GM19193 (cell line): ENCODE data around the gene CXCR5.
A peak's percentile ranks its signal among the peaks of the same experiment; 100 is the strongest.

Source experiments
- POLR2A ChIP-seq: IDR thresholded peaks from 4 replicates; pipeline ENCODE4 v1.6.1; 2011; ENCODE audit not compliant: insufficient read depth, insufficient read length; ENCODE audit errors: extremely low read depth

Gene CXCR5

DNA sequence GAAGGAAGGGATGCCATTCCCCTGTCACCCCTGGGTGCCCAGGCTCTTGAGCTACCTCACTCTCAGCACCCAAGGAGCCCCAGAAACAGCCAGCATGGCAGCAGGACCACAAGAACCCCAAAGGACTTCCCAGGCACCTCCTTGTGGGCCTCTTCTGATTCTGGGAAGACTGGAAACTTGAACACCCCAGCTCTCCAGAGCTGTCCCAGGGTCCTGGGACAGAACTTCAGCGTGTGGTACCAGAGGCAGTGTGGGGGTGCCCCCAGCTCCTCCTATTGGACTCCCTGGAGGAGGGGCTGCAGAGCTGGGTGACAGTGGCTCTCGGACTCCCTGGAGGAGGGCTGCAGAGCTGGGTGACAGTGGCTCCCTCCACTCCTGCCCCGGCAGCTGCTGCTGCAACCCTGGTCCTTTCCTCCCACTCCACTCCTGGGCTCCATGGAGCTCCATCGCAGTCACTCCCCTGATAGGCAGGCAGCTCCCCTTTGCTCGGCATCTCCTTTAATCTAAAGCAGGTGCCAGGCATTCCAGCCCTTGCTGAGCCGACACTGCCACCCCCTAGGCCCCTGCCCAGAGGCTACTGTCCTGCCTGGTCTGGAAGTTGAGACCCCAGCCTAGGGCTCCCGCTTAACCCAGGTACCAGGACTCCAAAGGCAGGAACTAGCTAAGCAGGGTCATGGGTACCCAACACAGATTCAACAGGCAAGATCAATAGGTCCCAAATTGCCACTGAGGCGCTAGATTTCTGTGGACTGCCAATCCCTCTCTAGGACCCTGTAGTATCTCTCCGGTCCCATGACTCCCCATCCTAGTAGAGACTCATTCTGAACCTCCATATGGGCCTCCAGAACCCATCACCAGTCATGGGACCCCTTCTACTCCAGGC is 39.3 kb downstream of the CXCR5 start:
- TF ChIP-seq POLR2A, result no peak

DNA sequence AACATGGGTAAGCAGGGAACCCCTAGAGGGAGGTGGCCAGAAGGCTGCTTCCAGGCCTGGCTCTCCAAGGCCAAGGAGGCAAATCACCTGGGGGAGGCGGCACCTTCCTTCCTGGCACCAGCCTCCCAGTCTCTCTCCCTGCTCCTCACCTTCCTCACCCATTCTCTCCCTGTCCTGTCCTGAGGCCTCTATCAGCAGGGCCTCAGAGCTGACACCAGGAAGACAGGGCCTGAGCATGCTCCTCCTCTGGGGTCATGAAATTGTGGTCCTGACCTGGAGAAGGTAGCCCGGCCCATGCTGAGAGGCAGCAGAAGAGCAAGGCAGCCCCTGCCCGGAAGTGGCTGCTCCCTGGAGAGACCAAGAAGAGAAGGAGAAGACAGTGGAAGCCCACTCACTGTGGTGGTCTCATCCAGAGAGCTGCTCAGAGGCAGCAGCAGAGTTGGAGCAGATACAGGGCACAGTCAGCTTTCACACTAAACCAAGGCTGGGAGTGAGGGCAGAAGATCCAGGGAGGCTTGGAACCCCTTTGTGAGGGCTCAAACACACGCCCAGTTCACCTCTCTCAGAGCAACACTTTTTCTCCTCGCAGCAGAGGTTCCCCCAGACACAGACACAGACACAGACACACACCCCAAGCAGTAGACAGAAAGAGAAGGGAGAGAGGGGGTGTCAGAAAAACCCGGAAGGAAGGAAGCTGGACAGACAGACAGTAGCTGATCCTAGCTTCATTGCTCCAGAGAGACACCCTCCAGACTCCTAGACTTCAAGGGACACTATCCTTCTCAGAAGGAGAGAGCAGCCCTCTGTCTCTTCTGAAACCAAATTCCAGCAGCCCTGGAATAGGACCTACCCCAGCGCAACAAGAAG is 40.3 kb downstream of the CXCR5 start:
- no peak for TF ChIP-seq POLR2A

DNA sequence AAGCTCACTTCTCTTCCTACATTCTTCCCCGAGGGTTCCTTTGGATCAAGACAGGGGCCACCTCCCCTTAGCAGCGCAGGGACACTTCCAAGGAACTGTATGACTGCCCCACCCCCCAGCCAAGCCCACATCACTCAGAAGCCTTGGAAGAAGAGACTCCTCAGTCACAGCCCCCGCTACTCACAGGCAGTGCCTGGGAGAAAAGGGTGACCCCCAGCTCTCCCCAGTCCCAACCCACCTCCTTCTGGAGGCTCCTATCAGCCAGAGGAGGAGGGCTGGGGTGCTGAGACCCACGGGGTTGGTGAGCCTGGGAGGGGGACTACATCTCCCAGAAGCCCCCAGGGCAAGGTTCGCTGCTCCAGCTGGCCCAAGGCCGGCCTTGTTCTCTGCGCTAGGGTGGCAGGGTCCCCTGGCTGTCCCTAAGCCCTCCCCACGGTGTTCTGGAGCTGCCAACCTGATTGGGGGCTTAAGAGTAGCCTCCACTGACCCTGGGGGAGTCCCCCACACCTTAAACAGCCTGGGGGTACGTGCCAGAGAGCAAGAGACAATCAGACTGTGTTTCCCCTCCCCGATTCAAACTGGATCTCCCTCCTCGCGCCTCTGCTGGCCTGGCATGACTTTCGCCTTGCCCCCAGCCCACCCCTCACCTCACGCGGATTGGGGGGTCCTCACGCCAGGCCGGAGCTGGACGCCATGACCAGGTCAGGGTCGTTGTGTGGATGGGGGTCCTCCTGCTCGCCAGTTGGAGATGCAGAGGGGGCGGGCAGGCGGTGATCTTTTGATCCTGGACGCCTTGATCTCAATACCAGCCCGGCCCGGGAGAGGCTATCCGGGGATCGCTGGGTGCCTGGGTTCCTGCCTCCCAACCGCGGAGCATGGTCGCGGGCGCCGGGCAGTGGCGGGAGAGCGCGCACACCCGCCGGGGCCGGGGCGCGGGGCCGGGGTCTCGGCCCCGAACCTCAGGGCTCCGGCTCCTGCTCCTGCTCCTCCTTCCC is 41.2 kb downstream of the CXCR5 start:
- peak; percentile 31 for TF ChIP-seq POLR2A

DNA sequence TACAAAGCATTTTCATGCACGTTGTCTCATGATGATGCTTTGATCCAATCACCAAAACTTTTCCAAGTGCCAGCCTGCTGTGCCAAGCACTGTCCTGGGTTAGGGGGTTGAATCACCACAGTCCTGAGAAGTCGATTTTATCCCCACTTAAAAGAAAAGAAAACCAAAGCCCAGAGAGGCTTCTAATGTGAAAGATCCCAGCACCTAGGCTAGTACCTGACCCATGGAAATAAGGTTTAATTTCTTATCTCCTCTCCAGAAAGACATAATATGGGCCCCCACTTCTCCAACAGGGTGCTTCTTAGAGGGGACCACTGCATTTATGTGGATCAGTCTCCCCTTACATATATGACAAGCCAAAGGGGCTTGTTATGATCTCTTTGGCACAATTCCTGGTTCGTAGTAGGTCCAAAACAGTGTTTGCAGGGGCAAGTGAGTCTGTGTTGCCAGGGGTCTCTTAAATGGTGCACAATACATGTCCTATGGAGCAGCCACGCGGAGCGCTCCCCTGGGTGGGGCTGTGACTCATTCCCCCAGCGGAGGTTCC is 43.9 kb downstream of the CXCR5 start:
- TF ChIP-seq POLR2A, result no peak

DNA sequence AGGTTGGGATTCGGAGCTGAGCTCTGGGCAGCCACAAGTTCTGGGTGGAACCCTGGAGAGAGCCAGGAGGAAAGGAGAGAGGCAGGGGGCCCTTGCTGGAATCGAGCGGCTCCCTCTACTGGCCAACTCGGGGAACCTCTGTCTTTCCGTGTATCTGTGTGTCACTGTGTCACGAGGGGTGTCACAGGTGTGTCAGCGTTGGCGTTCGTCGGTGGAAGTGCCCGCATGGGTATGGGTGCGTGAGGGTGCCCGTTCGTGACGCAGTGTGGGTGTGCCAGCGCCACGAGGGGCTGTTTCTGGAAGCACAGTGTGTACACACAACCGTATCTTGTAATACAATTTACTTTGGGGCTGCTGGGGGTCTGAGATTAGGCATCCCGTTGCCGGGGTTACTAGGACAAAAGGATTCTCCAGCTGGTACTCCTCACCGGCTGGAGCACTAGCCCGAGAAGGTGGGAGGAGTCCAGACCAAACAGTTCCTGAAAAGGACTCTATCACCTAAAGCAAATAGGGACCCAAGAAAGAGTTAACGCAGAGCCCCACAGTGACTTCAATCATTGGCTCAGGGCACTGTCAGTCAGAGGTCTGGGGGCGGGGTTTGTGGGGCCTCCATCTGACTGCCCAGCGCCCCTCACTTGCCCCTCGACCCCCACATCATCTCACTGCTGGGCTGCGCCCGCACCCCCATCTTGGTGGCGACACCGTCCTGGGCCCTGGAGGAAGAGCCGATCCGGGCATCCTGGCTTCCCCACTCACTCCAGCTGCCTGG is 44.6 kb downstream of the CXCR5 start:
- no peak for TF ChIP-seq POLR2A

DNA sequence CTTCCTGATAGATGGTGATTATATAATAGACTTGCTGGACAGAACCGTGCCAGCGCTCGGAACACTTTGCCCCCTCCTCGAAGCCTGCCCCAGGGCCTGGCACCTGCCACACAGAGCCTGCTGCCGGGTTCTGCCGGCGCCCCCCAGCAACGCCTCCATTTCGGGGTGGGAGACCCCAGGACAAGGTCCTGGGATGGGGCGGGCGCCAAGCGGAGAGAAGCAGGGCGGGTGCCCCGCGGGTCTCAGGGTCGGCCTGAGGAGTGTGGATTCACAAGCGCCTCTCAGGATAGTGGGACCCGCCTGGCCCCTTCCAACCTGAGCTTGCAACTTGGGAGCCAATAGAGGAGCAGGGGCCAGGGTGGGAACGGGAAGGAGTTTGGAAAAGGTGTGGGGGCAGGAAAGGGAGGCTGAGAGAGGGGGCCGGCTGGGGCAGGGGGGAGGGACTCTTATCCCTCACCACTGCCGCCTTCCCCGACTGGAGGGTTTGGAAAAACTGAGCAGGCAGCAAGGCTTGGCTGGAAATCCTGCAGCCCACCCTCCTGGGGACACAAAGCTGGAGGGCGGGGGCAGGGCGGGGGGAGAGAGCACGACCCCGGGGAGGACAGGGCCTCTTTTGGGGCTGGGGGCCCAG is 45.3 kb downstream of the CXCR5 start:
- no peak for TF ChIP-seq POLR2A

DNA sequence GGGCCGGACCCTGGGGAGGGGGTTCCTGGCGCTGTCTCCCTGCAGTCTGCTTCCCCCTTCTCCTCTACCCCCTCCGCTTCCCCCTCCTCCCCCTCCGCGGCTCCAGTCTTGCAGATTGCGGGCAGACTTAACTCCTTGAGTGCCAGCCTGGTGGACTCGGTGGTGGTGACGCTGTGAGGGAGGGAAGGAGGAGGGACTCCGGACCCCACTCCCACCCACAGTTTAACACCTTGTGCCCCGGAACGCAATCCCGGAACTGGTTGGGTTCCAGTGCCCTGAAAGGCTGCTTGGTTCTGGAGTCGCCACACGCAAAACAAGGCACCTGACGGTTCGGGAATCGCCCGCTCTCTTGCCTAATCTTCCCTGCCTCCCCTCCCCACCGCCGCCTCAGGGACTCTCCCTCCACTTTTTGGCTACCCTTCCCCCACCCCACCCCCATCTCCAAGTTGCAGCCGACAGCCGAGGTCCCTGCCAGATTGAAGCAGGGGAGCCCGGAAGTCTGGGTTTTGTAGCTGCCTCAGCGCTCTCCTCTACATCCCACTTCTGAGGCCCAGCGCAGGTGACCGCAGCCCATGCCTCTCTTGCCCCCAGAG is 45.9 kb downstream of the CXCR5 start:
- TF ChIP-seq POLR2A, result no peak

DNA sequence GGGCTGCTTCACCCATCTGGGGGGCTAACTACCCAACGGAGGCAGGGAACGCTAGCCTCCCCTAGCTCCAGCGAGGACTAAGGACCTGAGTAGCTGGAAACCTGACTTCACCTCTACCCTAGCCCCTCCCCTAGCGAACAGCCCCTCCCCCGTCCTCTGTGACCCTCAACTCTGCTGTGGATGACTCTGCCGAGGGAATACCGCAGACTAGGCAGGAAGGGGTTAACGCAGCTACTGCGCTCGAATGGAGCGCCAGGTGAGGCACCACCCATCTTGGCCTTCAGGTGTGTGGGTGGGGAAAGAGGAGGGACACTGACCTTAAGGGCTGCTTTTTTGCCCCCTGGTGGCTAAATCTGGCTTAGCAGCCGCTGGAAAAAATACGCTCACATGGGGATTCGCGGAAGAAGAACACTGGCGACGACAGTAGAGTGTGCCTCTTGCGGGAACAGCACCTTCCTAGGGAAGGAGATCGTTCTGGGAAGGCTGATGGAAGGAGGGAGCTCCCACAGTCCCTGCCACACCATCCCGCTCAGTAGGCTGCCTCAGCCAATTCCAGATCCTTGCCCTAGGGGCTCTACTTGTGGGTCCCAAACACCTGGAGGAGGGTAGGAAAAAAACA is 46.5 kb downstream of the CXCR5 start:
- no peak for TF ChIP-seq POLR2A

DNA sequence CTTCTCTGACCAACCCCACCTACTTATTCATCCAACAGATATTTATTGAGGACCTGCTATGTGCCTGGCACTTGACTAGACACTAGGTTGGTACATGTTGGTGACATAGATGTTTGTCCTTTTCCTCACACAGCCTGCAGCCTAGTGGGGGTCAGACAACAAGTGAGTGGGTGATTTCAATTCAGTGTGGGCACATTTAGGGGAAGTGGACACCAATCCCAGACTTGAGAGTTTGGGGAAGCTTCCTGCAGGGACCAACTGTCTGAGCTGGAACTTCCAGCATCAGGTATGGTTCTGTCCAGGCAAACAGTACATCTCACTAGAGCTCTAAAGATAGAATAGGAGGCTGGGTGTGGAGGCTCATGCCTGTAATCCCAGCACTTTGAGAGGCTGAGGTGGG is 47.9 kb downstream of the CXCR5 start:
- TF ChIP-seq POLR2A, result no peak

DNA sequence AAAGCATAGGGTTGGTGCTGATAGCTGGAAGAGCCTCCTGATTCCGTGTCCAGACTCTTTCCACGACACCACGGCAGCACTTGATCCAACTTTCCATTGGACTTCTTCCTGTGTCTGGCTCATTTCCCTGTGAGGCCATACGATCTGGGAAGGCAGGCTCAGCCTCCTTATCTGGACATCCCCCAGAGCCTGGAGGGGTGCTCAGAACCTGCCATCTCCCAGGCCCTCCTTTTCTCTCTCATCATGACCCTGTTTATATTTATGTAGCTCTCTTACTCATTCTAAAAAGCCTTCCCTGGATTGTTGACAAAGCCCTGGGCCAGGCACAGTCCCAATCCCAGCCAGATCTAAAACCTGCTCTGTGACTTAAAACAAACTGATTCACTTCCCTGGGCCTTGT is 49.8 kb downstream of the CXCR5 start:
- TF ChIP-seq POLR2A, result no peak

DNA sequence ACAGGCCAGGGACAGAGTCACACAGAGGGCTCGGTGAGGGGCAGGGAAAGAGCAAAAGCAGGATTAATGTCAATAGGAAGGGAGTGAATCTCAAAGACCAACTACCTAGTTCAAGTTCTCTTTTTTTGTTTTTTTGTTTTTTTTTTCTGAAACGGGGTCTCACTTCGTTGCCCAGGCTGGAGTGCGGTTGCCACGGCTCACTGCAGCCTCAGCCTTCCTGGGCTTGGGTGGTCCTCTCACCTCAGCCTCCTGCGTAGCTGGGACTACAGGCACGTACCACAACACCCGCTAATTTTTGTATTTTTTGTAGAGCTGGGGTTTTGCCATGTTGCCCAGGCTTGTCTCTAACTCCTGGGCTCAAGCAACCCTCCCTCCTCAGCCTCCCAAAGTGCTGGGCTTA is 51.7 kb downstream of the CXCR5 start:
- TF ChIP-seq POLR2A, result no peak
